Measurements from ENCODE around the gene EXTL2. TPM values are rescaled to one million over a fixed set of nuclear protein-coding genes. Genes with fewer than 3 reads are reported as not detected.
A peak's percentile ranks its signal among the peaks of the same experiment; 100 is the strongest.
"Not testable (repeated sequence)": the region's sequence is repeated elsewhere in the genome, so short reads cannot be mapped to it uniquely, and the experiment has no call there.

EXTL2 gene
- polyA plus RNA-seq, 3 donors from 2014 or later = 5.2 to 9.9 (median 8.4) TPM

GRCh38 chr1:100866041-100866900, 28.4 kb downstream of the EXTL2 start:
- H3K4me1 Mint-ChIP-seq = no peaks in the 10 kb centered on the region
- H3K36me3 Mint-ChIP-seq = no peaks in the 10 kb centered on the region
- H3K27me3 Mint-ChIP-seq (ENCODE audit: low read depth in 3 of 3) = no peaks in the 10 kb centered on the region
- DNase-seq = peak; percentile 3 to 18 (median 4)
- H3K9me3 Mint-ChIP-seq = no peaks in the 10 kb centered on the region
- no peak overlapping the region for H3K4me3 Mint-ChIP-seq
- no peak overlapping the region for H3K27ac Mint-ChIP-seq

DNA sequence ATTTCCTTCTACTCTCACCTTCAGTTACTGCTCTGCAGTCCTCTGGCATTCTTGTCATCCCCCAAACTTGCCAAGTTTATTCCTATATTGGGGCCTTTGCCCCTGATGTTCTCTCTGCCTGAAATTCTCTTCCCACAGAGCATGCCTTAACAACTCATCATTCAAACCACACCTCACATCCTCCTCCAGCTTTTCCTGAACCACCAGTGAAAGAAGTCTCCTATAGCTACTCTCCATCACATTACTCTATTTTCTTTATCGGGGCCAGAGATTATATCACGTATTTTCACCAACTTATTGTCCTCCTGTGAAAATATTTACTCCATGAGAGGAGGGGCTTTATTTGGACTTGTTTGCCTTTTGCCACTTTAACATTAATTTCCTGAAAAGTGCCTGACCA, 32.1 kb downstream of the EXTL2 start:
- Mint-ChIP-seq H3K4me1 (no peaks in the 10 kb centered on the region), H3K27me3 (ENCODE audit: low read depth in 3 of 3) (peaks cover 0 to 2% (median 1%) of the 10 kb centered on the region in 3 donors), H3K9me3 (no peaks in the 10 kb centered on the region), H3K4me3 (no peak overlapping the region), H3K27ac (no peak overlapping the region), H3K36me3 (no peaks in the 10 kb centered on the region)
- DNase-seq = no peak

DNA sequence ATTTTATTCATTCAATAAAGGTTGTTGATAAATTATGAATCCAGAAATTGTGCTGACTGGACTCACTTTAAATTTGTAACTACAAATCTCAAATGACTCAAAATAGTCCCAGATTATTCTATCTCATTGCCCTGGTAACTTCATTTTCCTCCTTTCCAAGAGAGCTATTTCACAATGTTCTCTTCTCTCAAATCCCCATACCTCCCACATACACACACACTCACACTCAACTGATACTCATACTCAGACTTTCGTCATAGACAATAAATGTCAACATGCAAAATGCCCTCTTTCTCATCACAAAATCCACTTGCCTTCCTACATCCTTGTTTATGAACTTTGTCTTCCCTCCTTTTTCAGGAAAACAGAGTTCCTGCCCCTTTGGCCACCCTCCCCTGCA, 33.3 kb downstream of the EXTL2 start:
- Mint-ChIP-seq H3K36me3 (no peaks in the 10 kb centered on the region), H3K4me3 (no peak overlapping the region), H3K27ac (no peak overlapping the region), H3K4me1 (no peaks in the 10 kb centered on the region), H3K27me3 (ENCODE audit: low read depth in 3 of 3) (peaks cover 0 to 2% (median 1%) of the 10 kb centered on the region in 3 donors), H3K9me3 (no peaks in the 10 kb centered on the region)
- no peak for DNase-seq

DNA sequence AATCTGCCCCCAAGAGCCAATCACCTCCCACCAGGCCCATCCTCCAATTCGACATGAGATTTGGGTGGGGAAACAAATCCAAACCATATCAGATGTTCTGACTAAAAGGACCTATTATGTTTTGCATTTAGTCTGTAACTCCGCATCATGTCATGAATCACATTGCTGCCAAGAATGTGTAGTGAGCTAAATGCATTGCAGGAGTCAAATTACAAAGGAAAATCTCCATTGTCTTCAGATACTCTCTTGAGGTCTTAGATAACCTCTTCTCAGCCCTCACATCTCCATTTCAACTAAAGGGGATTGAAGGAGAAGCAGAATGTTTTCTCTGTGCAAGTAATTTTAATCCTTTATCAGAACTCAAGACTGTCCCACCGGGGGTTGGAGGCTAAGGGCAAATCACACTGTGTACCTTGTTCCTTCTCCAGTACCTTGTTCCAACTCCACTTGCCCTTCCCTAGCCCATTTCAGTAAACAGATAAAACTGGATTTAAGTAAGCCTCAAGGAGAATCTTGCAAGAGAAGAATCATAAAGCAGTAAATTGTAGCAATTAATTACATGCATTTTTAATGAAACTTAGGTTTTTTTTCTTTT, 34.1 kb downstream of the EXTL2 start:
- no peak overlapping the region for H3K27ac Mint-ChIP-seq
- H3K27me3 Mint-ChIP-seq (ENCODE audit: low read depth in 3 of 3) = peaks cover 0 to 2% (median 1%) of the 10 kb centered on the region in 3 donors
- H3K36me3 Mint-ChIP-seq = no peaks in the 10 kb centered on the region
- DNase-seq = no peak
- no peak overlapping the region for H3K4me3 Mint-ChIP-seq
- no peaks in the 10 kb centered on the region for H3K4me1 Mint-ChIP-seq
- no peaks in the 10 kb centered on the region for H3K9me3 Mint-ChIP-seq

DNA sequence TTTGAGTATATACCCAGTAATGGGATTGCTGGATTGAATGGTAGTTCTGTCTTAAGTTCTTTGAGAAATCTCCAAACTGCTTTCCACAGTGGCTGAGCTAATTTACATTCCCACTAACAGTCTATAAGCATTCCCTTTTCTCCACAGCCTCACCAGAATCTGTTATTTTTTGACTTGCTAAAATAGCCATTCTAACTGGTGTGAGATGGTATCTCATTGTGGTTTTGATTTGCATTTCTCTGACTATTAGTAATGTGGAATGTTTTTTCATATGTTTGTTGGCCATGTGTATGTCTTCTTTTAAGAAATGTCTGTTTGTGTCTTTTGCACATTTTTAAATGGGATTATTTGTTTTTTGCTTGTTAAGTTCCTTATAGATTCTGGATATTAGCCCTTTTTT, 39.5 kb downstream of the EXTL2 start:
- not testable (repeated sequence) for H3K27me3 Mint-ChIP-seq (ENCODE audit: low read depth in 3 of 3); H3K27ac Mint-ChIP-seq; H3K4me3 Mint-ChIP-seq; DNase-seq; H3K9me3 Mint-ChIP-seq; H3K4me1 Mint-ChIP-seq; H3K36me3 Mint-ChIP-seq

DNA sequence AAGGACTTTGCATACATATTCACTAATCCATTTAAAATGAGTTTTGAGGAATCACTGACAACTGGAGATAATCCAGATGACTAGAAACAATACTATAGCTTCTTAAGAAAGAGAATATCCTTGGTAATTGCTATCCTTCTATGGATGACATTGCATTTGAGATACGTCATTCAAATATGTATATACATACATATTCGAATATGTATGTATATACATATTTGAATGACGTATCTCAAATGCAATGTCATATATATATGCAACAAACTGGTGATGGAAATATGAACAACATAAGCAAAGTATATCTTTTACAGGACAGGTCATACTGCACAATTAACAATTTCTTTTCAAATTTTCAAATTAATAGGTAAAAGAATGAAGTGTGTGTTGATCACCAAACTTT, 41.7 kb downstream of the EXTL2 start:
- no peak for DNase-seq
- Mint-ChIP-seq H3K4me1 (no peaks in the 10 kb centered on the region), H3K9me3 (no peaks in the 10 kb centered on the region), H3K27me3 (ENCODE audit: low read depth in 3 of 3) (peaks cover 0 to 8% (median 3%) of the 10 kb centered on the region in 3 donors), H3K36me3 (no peaks in the 10 kb centered on the region), H3K4me3 (no peak overlapping the region), H3K27ac (no peak overlapping the region)

GRCh38 chr1:100851726-100852125, 42.9 kb downstream of the EXTL2 start:
- Mint-ChIP-seq H3K4me3 (no peak overlapping the region), H3K9me3 (no peaks in the 10 kb centered on the region)

DNA sequence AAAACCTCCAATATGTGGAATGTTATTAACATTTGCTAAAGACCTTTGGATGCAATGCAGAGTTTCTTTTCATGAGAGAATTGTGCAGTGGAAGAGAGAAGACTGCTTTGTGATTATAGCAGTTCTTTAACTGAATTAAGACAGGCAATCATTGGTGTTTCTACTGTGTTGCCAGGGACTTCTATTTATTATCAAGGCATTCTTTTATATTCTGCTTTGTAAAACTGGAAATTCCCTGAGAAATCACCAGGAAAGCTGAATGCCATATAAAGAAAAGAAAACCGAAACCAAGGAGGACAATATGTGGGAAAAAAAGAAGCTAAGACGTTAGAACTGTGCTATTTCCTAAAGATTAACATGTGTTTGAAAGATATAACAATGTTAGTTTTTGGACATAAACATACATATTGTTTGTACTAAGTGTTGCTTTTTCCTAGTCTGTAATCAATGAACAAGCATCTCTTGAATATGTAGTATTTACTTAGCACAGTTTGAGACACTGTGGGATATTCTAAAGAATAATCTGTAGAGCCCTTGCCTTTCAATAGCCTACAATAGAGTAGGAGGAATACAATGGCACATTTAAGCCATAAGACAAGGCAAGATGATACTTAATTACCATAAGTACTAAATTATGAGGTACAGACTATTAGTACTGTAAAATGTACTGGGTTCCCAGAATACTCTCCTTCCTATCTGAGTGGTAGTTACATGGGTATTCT, 47.1 kb downstream of the EXTL2 start:
- H3K27me3 Mint-ChIP-seq (ENCODE audit: low read depth in 3 of 3) = peaks cover 0 to 16% (median 0%) of the 10 kb centered on the region in 3 donors
- peaks cover 0 to 4% of the 10 kb centered on the region in 2 donors for H3K4me1 Mint-ChIP-seq
- peak overlapping the region in 1 of 5 donors; percentile 21 for H3K4me3 Mint-ChIP-seq
- no peaks in the 10 kb centered on the region for H3K36me3 Mint-ChIP-seq
- H3K27ac Mint-ChIP-seq = no peak overlapping the region
- DNase-seq = no peak
- H3K9me3 Mint-ChIP-seq = peaks cover 0 to 4% (median 0%) of the 10 kb centered on the region in 6 donors

More at GRCh38 chr1:100851726-100852125, 42.9 kb downstream of the EXTL2 start:
- peaks cover 0 to 4% of the 10 kb centered on the region in 2 donors for H3K4me1 Mint-ChIP-seq
- peaks cover 0 to 8% (median 2%) of the 10 kb centered on the region in 3 donors for H3K27me3 Mint-ChIP-seq (ENCODE audit: low read depth in 3 of 3)
- no peak overlapping the region for H3K27ac Mint-ChIP-seq
- no peak for DNase-seq
- H3K36me3 Mint-ChIP-seq = no peaks in the 10 kb centered on the region

- H3K27ac Mint-ChIP-seq, H3K4me3 Mint-ChIP-seq: not testable (repeated sequence)
Measured at GRCh38 chr1:100843160-100843559, 51.5 kb downstream of the EXTL2 start.

GRCh38 chr1:100835866-100836842, 58.5 kb downstream of the EXTL2 start:
- Mint-ChIP-seq H3K9me3 (peaks cover 0 to 4% (median 0%) of the 10 kb centered on the region in 6 donors), H3K4me3 (no peak overlapping the region), H3K36me3 (no peaks in the 10 kb centered on the region), H3K4me1 (no peaks in the 10 kb centered on the region), H3K27ac (no peak overlapping the region), H3K27me3 (ENCODE audit: low read depth in 3 of 3) (no peaks in the 10 kb centered on the region)
- no peak for DNase-seq

More at GRCh38 chr1:100843160-100843559, 51.5 kb downstream of the EXTL2 start:
- H3K36me3 Mint-ChIP-seq; H3K4me1 Mint-ChIP-seq; H3K9me3 Mint-ChIP-seq; DNase-seq; H3K27me3 Mint-ChIP-seq (ENCODE audit: low read depth in 3 of 3): not testable (repeated sequence)

- no peaks in the 10 kb centered on the region for H3K27me3 Mint-ChIP-seq (ENCODE audit: low read depth in 3 of 3)
- H3K9me3 Mint-ChIP-seq = peaks cover 0 to under 1% (median 0%) of the 10 kb centered on the region in 6 donors
- H3K36me3 Mint-ChIP-seq = no peaks in the 10 kb centered on the region
- no peak overlapping the region for H3K4me3 Mint-ChIP-seq
- no peak overlapping the region for H3K27ac Mint-ChIP-seq
- DNase-seq = peak in 1 of 3 donors; percentile 17
- H3K4me1 Mint-ChIP-seq = no peaks in the 10 kb centered on the region
Measured at GRCh38 chr1:100834777-100835660, 59.6 kb downstream of the EXTL2 start.

GRCh38 chr1:100832694-100833428, 61.8 kb downstream of the EXTL2 start:
- no peak for DNase-seq
- Mint-ChIP-seq H3K27me3 (ENCODE audit: low read depth in 3 of 3) (peaks cover 4 to 8% (median 5%) of the 10 kb centered on the region in 3 donors), H3K27ac (no peak overlapping the region), H3K4me1 (no peaks in the 10 kb centered on the region), H3K4me3 (no peak overlapping the region), H3K9me3 (peaks cover 0 to 1% (median 0%) of the 10 kb centered on the region in 6 donors), H3K36me3 (peaks cover 0 to 6% (median 0%) of the 10 kb centered on the region in 3 donors)
